ENCODE results near the gene PACRG.
A peak's percentile ranks its signal among the peaks of the same experiment; 100 is the strongest.

PACRG gene

GRCh38 chr6:163078712-163079111 lies 350.9 kb downstream of the PACRG start:
- Histone ChIP-seq H3K4me3 (ENCODE audit: low read depth, low read length) (no peak overlapping the region), H3K4me1 (ENCODE audit: control insufficient read depth, insufficient read depth, low read length) (peaks cover 11% of the 10 kb centered on the region), H3K27me3 (ENCODE audit: control insufficient read depth, insufficient read depth, low read length) (no peaks in the 10 kb centered on the region), H3K36me3 (ENCODE audit: control insufficient read depth, insufficient read depth, low read length) (no peaks in the 10 kb centered on the region), H3K27ac (ENCODE audit: low read depth, low read length) (no peak overlapping the region), H3K9me3 (ENCODE audit: control insufficient read depth, insufficient read depth, low read depth, low read length) (no peaks in the 10 kb centered on the region), H3K9ac (ENCODE audit: low read length) (no peak overlapping the region)

DNA sequence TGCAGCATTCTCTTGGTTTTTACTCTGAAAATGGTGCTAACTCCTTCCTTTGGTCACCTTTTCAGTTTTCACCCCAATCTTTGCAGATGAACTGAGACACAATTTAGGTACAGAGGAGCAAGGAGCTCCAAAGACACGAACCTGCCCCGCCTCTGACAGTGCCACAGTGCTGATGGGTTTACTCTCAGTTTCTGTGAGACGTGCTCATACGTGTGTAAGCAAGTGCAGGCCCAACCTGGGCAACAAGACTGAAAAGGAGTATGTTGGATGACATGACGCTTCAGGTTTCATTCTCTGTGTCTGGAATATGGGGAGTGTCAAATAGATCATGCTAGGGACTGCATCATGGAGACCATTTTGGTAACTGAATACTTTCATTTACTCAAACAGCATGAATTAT lies 352.5 kb downstream of the PACRG start:
- Histone ChIP-seq H3K9ac (ENCODE audit: low read length) (no peak overlapping the region), H3K9me3 (ENCODE audit: control insufficient read depth, insufficient read depth, low read depth, low read length) (no peaks in the 10 kb centered on the region), H3K27ac (ENCODE audit: low read depth, low read length) (no peak overlapping the region), H3K4me3 (ENCODE audit: low read depth, low read length) (no peak overlapping the region), H3K4me1 (ENCODE audit: control insufficient read depth, insufficient read depth, low read length) (peaks cover 23% of the 10 kb centered on the region), H3K36me3 (ENCODE audit: control insufficient read depth, insufficient read depth, low read length) (no peaks in the 10 kb centered on the region), H3K27me3 (ENCODE audit: control insufficient read depth, insufficient read depth, low read length) (no peaks in the 10 kb centered on the region)

DNA sequence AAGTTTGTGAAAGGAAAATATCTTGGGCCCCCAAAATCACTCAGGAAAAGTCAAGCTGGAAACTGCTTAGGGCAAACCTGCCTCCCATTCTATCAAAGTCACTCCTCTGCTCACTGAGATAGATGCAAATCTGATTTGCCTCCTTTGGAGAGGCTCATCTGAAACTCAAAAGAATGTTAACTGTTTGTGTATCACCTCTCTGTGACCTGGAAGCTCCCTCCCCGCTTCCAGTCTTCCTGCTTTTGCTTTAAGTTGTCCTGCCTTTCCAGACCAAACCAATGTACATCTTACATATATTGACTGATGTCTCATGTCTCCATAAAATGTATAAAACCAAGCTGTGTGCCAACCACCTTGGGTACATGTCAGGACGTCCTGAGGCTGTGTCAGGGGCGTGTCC lies 355.4 kb downstream of the PACRG start:
- Histone ChIP-seq H3K27ac (ENCODE audit: low read depth, low read length) (no peak overlapping the region), H3K4me3 (ENCODE audit: low read depth, low read length) (0 out of 2 replicates have a peak overlapping the region, but pooled peaks have one; percentile 6), H3K9ac (ENCODE audit: low read length) (no peak overlapping the region), H3K4me1 (ENCODE audit: control insufficient read depth, insufficient read depth, low read length) (peaks cover 31% of the 10 kb centered on the region), H3K27me3 (ENCODE audit: control insufficient read depth, insufficient read depth, low read length) (no peaks in the 10 kb centered on the region), H3K36me3 (ENCODE audit: control insufficient read depth, insufficient read depth, low read length) (no peaks in the 10 kb centered on the region), H3K9me3 (ENCODE audit: control insufficient read depth, insufficient read depth, low read depth, low read length) (no peaks in the 10 kb centered on the region)

DNA sequence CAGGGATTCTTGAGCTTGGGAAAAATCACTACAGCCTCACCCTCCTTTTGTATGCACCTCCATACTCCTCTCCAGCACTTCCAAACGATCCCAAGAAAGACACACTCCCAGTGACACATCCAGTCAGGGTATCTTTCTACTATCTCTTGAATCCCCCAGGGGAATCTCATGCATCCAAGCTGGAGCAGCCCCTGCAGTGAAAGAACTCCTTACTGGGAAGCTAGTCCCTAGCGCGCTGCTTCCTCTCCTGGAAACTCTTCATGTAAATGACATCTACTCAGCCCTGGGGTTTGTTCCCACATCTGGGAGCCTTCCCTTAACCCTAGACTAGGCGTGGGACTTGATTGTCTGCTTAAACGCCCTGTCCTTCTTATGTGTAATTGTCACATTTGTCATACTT lies 357.7 kb downstream of the PACRG start:
- no peak overlapping the region for H3K4me3 ChIP-seq (ENCODE audit: low read depth, low read length)
- H3K36me3 ChIP-seq (ENCODE audit: control insufficient read depth, insufficient read depth, low read length): no peaks in the 10 kb centered on the region
- no peaks in the 10 kb centered on the region for H3K27me3 ChIP-seq (ENCODE audit: control insufficient read depth, insufficient read depth, low read length)
- no peak overlapping the region for H3K9ac ChIP-seq (ENCODE audit: low read length)
- H3K9me3 ChIP-seq (ENCODE audit: control insufficient read depth, insufficient read depth, low read depth, low read length): no peaks in the 10 kb centered on the region
- H3K27ac ChIP-seq (ENCODE audit: low read depth, low read length): no peak overlapping the region
- peaks cover 31% of the 10 kb centered on the region for H3K4me1 ChIP-seq (ENCODE audit: control insufficient read depth, insufficient read depth, low read length)

DNA sequence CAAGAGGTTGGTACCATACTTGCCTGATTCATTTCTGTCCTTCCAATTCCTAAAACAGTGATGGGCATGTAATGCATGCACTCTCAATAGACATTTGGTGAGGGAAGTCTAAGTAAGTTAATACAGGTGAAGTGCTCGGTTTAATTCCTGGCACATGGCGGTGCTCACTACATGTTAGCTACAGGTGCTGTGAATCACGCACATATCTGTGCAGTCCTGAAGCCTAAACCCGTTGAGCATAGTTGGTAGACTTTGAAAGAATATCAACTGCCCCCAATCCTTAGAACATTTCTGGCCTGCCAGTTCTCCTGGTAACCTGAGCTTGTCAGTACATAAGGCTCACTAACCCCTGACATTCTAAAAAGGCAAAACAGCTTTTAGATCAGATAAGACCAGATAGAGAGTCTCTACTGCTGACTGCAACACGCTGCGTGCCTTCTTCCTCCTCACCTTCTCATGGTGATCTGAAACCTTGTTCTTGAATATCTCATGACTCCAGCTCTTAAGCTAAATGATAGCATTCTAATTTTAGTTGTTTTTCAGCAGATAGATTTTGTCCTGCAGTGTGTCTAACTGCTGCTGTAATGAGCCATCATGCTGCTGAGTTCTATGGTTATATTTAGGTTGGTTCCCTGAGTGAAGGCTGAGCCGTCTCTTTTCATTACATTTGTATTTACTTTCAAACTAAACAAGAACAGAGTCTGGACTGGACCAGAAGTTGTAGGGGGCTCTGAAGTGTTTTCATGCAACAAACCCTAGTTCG lies 358.3 kb downstream of the PACRG start:
- Histone ChIP-seq H3K4me3 (ENCODE audit: low read depth, low read length) (no peak overlapping the region), H3K4me1 (ENCODE audit: control insufficient read depth, insufficient read depth, low read length) (peaks cover 31% of the 10 kb centered on the region), H3K36me3 (ENCODE audit: control insufficient read depth, insufficient read depth, low read length) (no peaks in the 10 kb centered on the region), H3K9ac (ENCODE audit: low read length) (no peak overlapping the region), H3K9me3 (ENCODE audit: control insufficient read depth, insufficient read depth, low read depth, low read length) (no peaks in the 10 kb centered on the region), H3K27me3 (ENCODE audit: control insufficient read depth, insufficient read depth, low read length) (no peaks in the 10 kb centered on the region), H3K27ac (ENCODE audit: low read depth, low read length) (no peak overlapping the region)

- Histone ChIP-seq H3K27ac (ENCODE audit: low read depth, low read length) (no peak overlapping the region), H3K9ac (ENCODE audit: low read length) (no peak overlapping the region), H3K36me3 (ENCODE audit: control insufficient read depth, insufficient read depth, low read length) (no peaks in the 10 kb centered on the region), H3K9me3 (ENCODE audit: control insufficient read depth, insufficient read depth, low read depth, low read length) (no peaks in the 10 kb centered on the region), H3K4me1 (ENCODE audit: control insufficient read depth, insufficient read depth, low read length) (peaks cover 31% of the 10 kb centered on the region), H3K4me3 (ENCODE audit: low read depth, low read length) (no peak overlapping the region), H3K27me3 (ENCODE audit: control insufficient read depth, insufficient read depth, low read length) (no peaks in the 10 kb centered on the region)
Measured at GRCh38 chr6:163086624-163086920, 358.8 kb downstream of the PACRG start.

- Histone ChIP-seq H3K36me3 (ENCODE audit: control insufficient read depth, insufficient read depth, low read length) (no peaks in the 10 kb centered on the region), H3K9ac (ENCODE audit: low read length) (no peak overlapping the region), H3K9me3 (ENCODE audit: control insufficient read depth, insufficient read depth, low read depth, low read length) (no peaks in the 10 kb centered on the region), H3K27ac (ENCODE audit: low read depth, low read length) (no peak overlapping the region), H3K27me3 (ENCODE audit: control insufficient read depth, insufficient read depth, low read length) (no peaks in the 10 kb centered on the region), H3K4me1 (ENCODE audit: control insufficient read depth, insufficient read depth, low read length) (peaks cover 24% of the 10 kb centered on the region), H3K4me3 (ENCODE audit: low read depth, low read length) (no peak overlapping the region)
Measured at GRCh38 chr6:163087981-163088380, 360.2 kb downstream of the PACRG start.

DNA sequence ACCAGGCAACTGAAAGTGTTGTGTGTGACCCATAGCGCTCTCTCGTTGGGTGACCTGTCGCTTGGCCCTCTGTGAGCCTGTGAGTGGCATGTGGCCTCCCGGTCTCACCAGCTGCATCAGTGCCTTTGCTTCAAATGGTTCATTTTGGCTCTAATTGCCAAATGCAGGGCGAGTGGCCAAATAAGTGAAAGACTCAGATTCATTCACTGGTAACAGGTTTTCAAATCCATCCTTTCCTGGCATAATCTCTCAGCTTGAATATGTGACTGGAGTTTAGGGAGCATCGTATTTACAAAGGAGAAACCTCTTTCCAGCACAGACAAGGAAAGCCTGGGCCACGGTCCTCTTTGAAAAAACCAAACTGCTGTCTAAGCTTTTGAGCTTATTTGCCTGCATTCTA lies 365.1 kb downstream of the PACRG start:
- H3K27me3 ChIP-seq (ENCODE audit: control insufficient read depth, insufficient read depth, low read length): no peaks in the 10 kb centered on the region
- H3K36me3 ChIP-seq (ENCODE audit: control insufficient read depth, insufficient read depth, low read length): no peaks in the 10 kb centered on the region
- peaks cover 4% of the 10 kb centered on the region; the same call in 1 of the 2 replicates for H3K4me1 ChIP-seq (ENCODE audit: control insufficient read depth, insufficient read depth, low read length)
- no peak overlapping the region for H3K27ac ChIP-seq (ENCODE audit: low read depth, low read length)
- no peak overlapping the region for H3K9ac ChIP-seq (ENCODE audit: low read length)
- no peaks in the 10 kb centered on the region for H3K9me3 ChIP-seq (ENCODE audit: control insufficient read depth, insufficient read depth, low read depth, low read length)
- no peak overlapping the region for H3K4me3 ChIP-seq (ENCODE audit: low read depth, low read length)

GRCh38 chr6:163094881-163095280 lies 367.1 kb downstream of the PACRG start:
- Histone ChIP-seq H3K9me3 (ENCODE audit: control insufficient read depth, insufficient read depth, low read depth, low read length) (peaks cover 6% of the 10 kb centered on the region), H3K4me3 (ENCODE audit: low read depth, low read length) (no peak overlapping the region), H3K27ac (ENCODE audit: low read depth, low read length) (no peak overlapping the region), H3K4me1 (ENCODE audit: control insufficient read depth, insufficient read depth, low read length) (peaks cover 13% of the 10 kb centered on the region; the same call in 1 of the 2 replicates), H3K9ac (ENCODE audit: low read length) (no peak overlapping the region), H3K27me3 (ENCODE audit: control insufficient read depth, insufficient read depth, low read length) (no peaks in the 10 kb centered on the region), H3K36me3 (ENCODE audit: control insufficient read depth, insufficient read depth, low read length) (no peaks in the 10 kb centered on the region)

- H3K4me3 ChIP-seq (ENCODE audit: low read depth, low read length): no peak overlapping the region
- H3K9me3 ChIP-seq (ENCODE audit: control insufficient read depth, insufficient read depth, low read depth, low read length): peaks cover 9% of the 10 kb centered on the region
Measured at GRCh38 chr6:163095401-163095800, 367.6 kb downstream of the PACRG start.

GRCh38 chr6:163098827-163099479 lies 371.2 kb downstream of the PACRG start:
- Histone ChIP-seq H3K9me3 (ENCODE audit: control insufficient read depth, insufficient read depth, low read depth, low read length) (peaks cover 9% of the 10 kb centered on the region), H3K9ac (ENCODE audit: low read length) (no peak overlapping the region), H3K4me1 (ENCODE audit: control insufficient read depth, insufficient read depth, low read length) (peaks cover 17% of the 10 kb centered on the region; the same call in 1 of the 2 replicates), H3K27ac (ENCODE audit: low read depth, low read length) (peak overlapping the region; percentile 74), H3K36me3 (ENCODE audit: control insufficient read depth, insufficient read depth, low read length) (no peaks in the 10 kb centered on the region), H3K27me3 (ENCODE audit: control insufficient read depth, insufficient read depth, low read length) (no peaks in the 10 kb centered on the region), H3K4me3 (ENCODE audit: low read depth, low read length) (no peak overlapping the region)

More at GRCh38 chr6:163095401-163095800, 367.6 kb downstream of the PACRG start:
- H3K27me3 ChIP-seq (ENCODE audit: control insufficient read depth, insufficient read depth, low read length): no peaks in the 10 kb centered on the region
- peaks cover 17% of the 10 kb centered on the region; the same call in 1 of the 2 replicates for H3K4me1 ChIP-seq (ENCODE audit: control insufficient read depth, insufficient read depth, low read length)
- no peak overlapping the region for H3K9ac ChIP-seq (ENCODE audit: low read length)
- no peaks in the 10 kb centered on the region for H3K36me3 ChIP-seq (ENCODE audit: control insufficient read depth, insufficient read depth, low read length)
- no peak overlapping the region for H3K27ac ChIP-seq (ENCODE audit: low read depth, low read length)

Data from HUES6 (cell line).